Fibroblast of skin of scalp (primary cell): ENCODE data around the gene KCTD17.

Experiments used
- DNase-seq: peaks from one replicate; pipeline ENCODE4 v3.0.0-alpha.2; 2013

Gene KCTD17

DNA sequence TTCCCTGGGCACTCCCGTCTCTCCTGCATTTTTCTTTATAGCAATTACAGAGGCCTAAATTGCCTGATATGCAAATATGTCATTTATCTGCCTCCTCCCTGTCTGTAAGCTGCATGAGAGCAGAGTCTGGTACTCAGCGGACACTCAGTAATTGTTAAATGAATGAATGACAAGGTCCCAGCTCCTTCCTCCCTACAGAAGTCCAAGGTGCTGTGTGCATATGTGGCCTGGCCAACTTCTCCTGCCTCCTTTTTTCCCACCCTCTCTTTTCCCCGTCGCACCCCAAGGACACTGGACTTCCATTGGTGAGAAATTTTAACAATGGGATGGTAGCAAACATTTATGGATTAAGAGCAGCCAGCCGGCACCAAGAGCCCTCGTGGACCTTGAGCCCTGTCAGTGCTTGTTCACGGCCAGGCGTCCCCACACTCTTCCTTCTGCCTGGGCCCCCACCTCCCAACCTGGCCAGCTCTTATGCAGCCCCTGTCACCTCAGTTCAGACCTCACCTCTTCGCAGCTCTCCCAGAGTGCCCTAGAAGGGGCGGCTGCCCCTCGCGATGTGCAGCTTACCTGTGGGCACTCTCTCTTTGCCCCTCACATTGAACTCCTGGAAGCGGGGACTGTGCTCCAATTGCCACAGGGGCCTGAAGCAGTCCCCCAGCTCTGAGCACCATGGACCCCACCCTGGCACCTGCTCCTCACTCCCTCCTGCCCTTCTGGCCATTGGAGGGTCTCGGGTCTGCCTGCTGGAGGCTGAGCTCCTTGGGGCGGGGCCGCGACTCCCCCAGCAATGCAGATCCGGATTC is 56.5 kb downstream of the KCTD17 start:
- DNase-seq = no peak

- no peak for DNase-seq
These were observed 57.8 kb downstream of the KCTD17 start, which contains the start of gene TMPRSS6 for GRCh38 chr22:37109242-37109917. TMPRSS6 (minus strand) TSS chr22:37109713; CDS start chr22:37103417, 6,296 bp downstream.

DNA sequence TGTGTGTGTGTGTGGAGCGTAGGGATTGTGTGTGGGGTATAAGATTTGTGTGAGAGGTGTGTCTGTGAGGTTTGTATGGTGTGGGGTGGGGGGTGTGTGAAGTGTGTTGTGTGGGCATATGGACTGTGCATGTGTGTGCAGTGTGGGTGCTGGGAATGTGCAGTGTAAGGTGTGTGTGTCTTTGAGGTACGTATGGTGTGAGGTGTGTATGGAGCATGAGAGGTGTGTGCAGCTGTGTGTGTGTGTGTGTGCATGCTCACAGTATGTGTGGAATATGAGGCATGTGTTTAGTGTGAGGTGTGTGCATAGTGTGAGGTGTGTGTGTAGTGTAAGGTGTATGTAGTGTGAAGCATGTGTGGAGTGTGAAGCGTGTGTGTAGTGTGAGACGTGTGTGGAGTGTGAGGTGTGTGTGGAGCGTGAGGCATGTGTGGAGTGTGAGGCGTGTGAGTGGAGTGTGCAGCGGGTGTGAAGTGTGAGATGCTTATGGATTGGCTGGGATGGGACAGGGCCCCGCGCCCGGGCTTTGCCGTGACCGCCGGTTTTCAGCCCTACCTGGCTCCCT is 59.7 kb downstream of the KCTD17 start:
- DNase-seq = no peak

DNA sequence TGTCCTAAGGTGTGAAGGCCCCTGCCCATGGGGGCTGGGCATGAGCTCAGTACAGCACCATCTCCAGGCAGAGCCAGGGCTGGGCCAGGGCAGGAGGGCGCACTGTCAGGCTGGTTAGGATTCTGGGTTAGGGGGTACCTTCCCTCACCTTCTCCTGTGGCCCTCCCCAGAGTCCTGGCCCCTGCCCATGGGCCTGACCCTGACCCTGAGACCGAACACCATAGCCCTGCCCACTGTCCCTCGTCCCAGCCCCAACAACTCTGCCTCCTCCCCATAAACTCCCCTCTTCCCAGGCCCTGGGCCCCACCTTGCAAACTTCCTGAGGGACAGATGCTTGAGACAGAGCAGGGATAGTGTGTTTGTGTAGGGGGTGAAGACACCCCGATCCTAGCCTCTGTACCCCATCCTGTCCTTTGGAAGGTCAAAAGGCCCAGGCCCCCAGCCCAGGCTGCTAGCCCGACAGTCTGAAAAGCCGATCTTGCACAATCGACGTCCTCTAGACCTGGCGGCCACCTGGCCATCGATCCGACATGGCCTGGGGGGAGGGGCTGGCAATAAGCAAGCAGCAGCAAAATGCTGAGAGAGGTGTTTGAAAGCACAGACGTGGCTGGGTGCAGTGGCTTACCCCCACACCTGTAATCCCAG is 60.7 kb downstream of the KCTD17 start:
- no peak for DNase-seq
